Stomach (tissue), 9 donors: ENCODE measurements around the gene NAPB. TPM values are rescaled to one million over a fixed set of nuclear protein-coding genes. Genes with fewer than 3 reads are reported as not detected.

ENCODE experiments used
- DNase-seq, 2 donors: peaks; one replicate each; pipeline versions ENCODE4 v3.0.0 to v3.0.0-alpha.2; 2013 to 2019
- H3K27ac ChIP-seq, 5 donors: fragments of 200-600 bp in 4 of 5; sonication (generic) in 4 of 5; one replicate each; pipeline ENCODE4 v1.5.1; 2013 to 2019; ENCODE audit warnings: mild to moderate bottlenecking in 1 of 5, moderate library complexity in 1 of 5
- H3K27me3 ChIP-seq, 3 donors: fragments of 200-600 bp; sonication (generic); one replicate each; pipeline ENCODE4 v1.5.1; 2017 to 2019; ENCODE audit warnings: mixed run types in 1 of 3
- H3K36me3 ChIP-seq, 4 donors: fragments of 200-600 bp; sonication (generic); 1 replicate in 3 of 4; 2 replicates in 1 of 4; pipeline ENCODE4 v1.5.1; 2016 to 2019
- H3K4me1 ChIP-seq, 4 donors: fragments of 200-600 bp; sonication (generic); one replicate each; pipeline ENCODE4 v1.5.1; 2016 to 2019
- H3K4me3 ChIP-seq, 4 donors: fragments of 200-600 bp; sonication (generic) in 3 of 4; one replicate each; pipeline ENCODE4 v1.5.1; 2016 to 2019; ENCODE audit warnings: mild to moderate bottlenecking in 1 of 4
- H3K9me3 ChIP-seq, 4 donors: fragments of 200-600 bp; sonication (generic); one replicate each; pipeline ENCODE4 v1.5.1; 2016 to 2019
- CTCF ChIP-seq, 7 experiments: fragments of 450-650 bp in 4 of 7; fragments of 200-600 bp in 3 of 7; sonication (generic) in 3 of 7; IDR thresholded peaks; one replicate each; pipeline ENCODE4 v1.5.1; 2016 to 2019; ENCODE audit warnings: antibody characterized with exemption in 7 of 7, control low read depth in 2 of 7, mild to moderate bottlenecking in 1 of 7
- EP300 ChIP-seq: sonication (generic); formaldehyde crosslinking; IDR thresholded peaks from one replicate; pipeline ENCODE4 v1.6.1; 2017; ENCODE audit warnings: antibody characterized with exemption
- POLR2A ChIP-seq, 4 donors: fragments of 450-650 bp; IDR thresholded peaks; one replicate each; pipeline ENCODE4 v1.6.1; 2016; ENCODE audit warnings: antibody characterized with exemption in 4 of 4, control low read depth in 2 of 4, mild to moderate bottlenecking in 1 of 4, moderate library complexity in 1 of 4
- POLR2AphosphoS5 ChIP-seq, 3 donors: sonication (generic); formaldehyde crosslinking; IDR thresholded peaks; one replicate each; pipeline ENCODE4 v1.6.1; 2016; ENCODE audit warnings: antibody characterized with exemption in 3 of 3
- WGBS, 5 donors: extraction: QIAGEN DNeasy Blood & Tissue Kit in 3 of 5; methylation state at CpG; one replicate each; pipeline versions ENCODE4 v1.1.5 to v1.1.7; 2013 to 2018; 5-methylcytosine and 5-hydroxymethylcytosine counted together
- intact Hi-C: fragments of 100-400 bp; cut with DNase I; formaldehyde crosslinking; loops from one replicate; pipeline ENCODE4 v1.15.1; 2023; ENCODE audit warnings: low total_unique reads
- polyA plus RNA-seq, 3 donors: library from polyadenylated mRNA; stranded (reverse); fragments of 200-250 nt; gene quantifications; one replicate each; pipeline ENCODE4 v1.2.3, GENCODE V29; 2013
- total RNA-seq, 5 donors: library from RNA; depleted of rRNA; stranded (reverse); fragments of >200 nt; gene quantifications; one replicate each; pipeline versions ENCODE4 v1.1.0 to v1.2.3, GENCODE V29; 2014 to 2016
- donor health status: healthy with polysubstance abuse.
- donor health status: Bipolar disorder and iron deficiency.
- donor health status: healthy.

The NAPB gene
- total and polyA plus RNA-seq, 8 donors: 0.58 to 33.5 (median 5.8) TPM

- Histone ChIP-seq H3K4me1 (peaks cover 0 to 23% (median 15%) of the 10 kb centered on the region in 4 donors), H3K9me3 (no peaks in the 10 kb centered on the region), H3K27me3 (no peaks in the 10 kb centered on the region), H3K4me3 (no peak overlapping the region), H3K36me3 (peaks cover 32 to 85% (median 78%) of the 10 kb centered on the region in 4 donors), H3K27ac (no peak overlapping the region)
- DNase-seq: no peak
- 64 to 74% (median 69%) methylated on average over 4 of the region's 4 CpGs for WGBS, 5 donors
- intact Hi-C loops: no loop called here
- TF ChIP-seq POLR2AphosphoS5 (IDR thresholded peaks at IDR 0.05) (no peak), POLR2A (IDR thresholded peaks at IDR 0.05) (no peak), CTCF (IDR thresholded peaks at IDR 0.05) (no peak), EP300 (no peak)
Measured at GRCh38 chr20:23371496-23371895, 49.8 kb downstream of the NAPB start.

DNA sequence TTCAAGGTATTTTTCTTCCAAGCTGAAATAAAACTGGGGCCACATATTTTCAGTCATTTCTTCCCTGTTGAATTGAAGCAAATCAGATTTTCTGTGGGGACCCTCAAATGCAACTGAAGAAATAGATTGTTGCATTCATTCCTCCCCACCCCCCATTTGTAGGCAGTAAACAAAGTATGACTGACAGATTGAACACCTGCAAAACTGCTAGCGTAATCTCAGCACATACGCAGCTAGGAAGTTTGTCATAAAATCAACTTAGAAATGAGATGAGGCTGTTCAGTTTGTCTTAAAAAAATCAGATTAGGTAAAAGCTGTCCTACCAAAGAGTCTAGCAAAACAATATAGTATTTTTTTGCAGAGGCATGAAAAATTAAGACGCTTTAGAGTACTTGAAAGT lies 50.4 kb downstream of the NAPB start:
- 76 to 95% (median 81%) methylated on average over 3 of the region's 3 CpGs for WGBS, 5 donors
- H3K4me1 ChIP-seq: peaks cover 4 to 29% (median 21%) of the 10 kb centered on the region in 4 donors
- no peak overlapping the region for H3K27ac ChIP-seq
- intact Hi-C loops: no loop called here
- peaks cover 32 to 79% (median 73%) of the 10 kb centered on the region in 4 donors for H3K36me3 ChIP-seq
- H3K4me3 ChIP-seq: no peak overlapping the region
- no peaks in the 10 kb centered on the region for H3K27me3 ChIP-seq
- TF ChIP-seq POLR2AphosphoS5 (IDR thresholded peaks at IDR 0.05) (no peak), EP300 (no peak), CTCF (IDR thresholded peaks at IDR 0.05) (no peak), POLR2A (IDR thresholded peaks at IDR 0.05) (no peak)
- no peaks in the 10 kb centered on the region for H3K9me3 ChIP-seq
- DNase-seq: no peak

- H3K4me1 ChIP-seq: peaks cover 10 to 35% (median 27%) of the 10 kb centered on the region in 4 donors
- H3K27ac ChIP-seq: no peak overlapping the region
- H3K9me3 ChIP-seq: no peaks in the 10 kb centered on the region
- 90 to 95% (median 93%) methylated on average over 5 of the region's 5 CpGs for WGBS, 5 donors
- peaks cover 38 to 79% (median 73%) of the 10 kb centered on the region in 4 donors for H3K36me3 ChIP-seq
- no peak for DNase-seq
- no peaks in the 10 kb centered on the region for H3K27me3 ChIP-seq
- TF ChIP-seq CTCF (IDR thresholded peaks at IDR 0.05) (no peak), EP300 (no peak), POLR2A (IDR thresholded peaks at IDR 0.05) (no peak), POLR2AphosphoS5 (IDR thresholded peaks at IDR 0.05) (no peak)
- H3K4me3 ChIP-seq: no peak overlapping the region
- intact Hi-C loops: no loop called here
Measured at GRCh38 chr20:23370274-23370673, 51.0 kb downstream of the NAPB start.

DNA sequence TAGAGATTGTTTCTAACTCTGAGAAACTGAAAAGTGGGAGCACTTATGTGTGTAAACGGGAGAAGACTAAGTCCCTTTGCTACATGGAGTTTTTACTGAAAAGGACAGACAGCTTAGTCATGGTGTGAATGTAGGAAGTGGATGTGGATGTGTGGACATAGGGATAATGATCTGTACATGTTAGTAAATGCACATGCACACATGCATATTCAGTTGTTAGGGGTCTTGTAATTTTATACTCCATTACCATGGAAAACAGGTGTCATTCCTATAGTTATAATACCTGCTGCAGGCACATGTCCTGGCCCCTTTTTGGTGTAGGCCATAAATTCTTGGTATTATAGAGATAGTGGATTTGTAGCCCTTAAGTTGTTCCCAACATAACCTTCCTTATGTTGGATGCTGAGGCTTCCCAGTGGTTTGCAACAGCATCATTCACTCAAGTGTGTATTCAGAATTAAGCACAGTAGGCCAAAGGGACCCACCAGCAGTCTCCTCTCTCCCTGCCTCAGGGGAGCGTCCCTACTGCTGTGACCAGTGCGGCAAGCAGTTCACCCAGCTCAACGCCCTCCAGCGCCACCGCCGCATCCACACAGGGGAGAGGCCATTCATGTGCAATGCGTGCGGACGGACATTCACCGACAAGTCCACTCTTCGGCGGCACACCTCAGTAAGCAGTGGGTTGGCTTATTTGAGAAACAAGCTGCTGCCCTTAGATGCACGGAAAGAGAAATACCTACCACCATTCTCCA lies 52.0 kb downstream of the NAPB start:
- TF ChIP-seq POLR2A (IDR thresholded peaks at IDR 0.05): no peak
- no peak for TF ChIP-seq EP300
- TF ChIP-seq CTCF (IDR thresholded peaks at IDR 0.05): no peak
- TF ChIP-seq POLR2AphosphoS5 (IDR thresholded peaks at IDR 0.05): no peak
- no peak for DNase-seq
- 89 to 96% (median 94%) methylated on average over 13 to 14 of the region's 14 CpGs for WGBS, 5 donors

More for the DNA sequence above, 52.0 kb downstream of the NAPB start:
- Histone ChIP-seq H3K9me3 (no peaks in the 10 kb centered on the region), H3K36me3 (peaks cover 42 to 79% (median 76%) of the 10 kb centered on the region in 4 donors), H3K4me1 (peaks cover 11 to 41% (median 28%) of the 10 kb centered on the region in 4 donors), H3K4me3 (no peak overlapping the region), H3K27ac (no peak overlapping the region), H3K27me3 (no peaks in the 10 kb centered on the region)
- intact Hi-C loops: no loop called here
